GM12874 (cell line): ENCODE data around the gene APOOL.

Experiments used
- CTCF ChIP-seq: IDR thresholded peaks from 2 replicates; pipeline ENCODE4 v1.5.1; 2011; ENCODE audit warnings: low read depth, mild to moderate bottlenecking, control low read depth, low read length, moderate library complexity; ENCODE audit not compliant: insufficient read depth

The APOOL gene

DNA sequence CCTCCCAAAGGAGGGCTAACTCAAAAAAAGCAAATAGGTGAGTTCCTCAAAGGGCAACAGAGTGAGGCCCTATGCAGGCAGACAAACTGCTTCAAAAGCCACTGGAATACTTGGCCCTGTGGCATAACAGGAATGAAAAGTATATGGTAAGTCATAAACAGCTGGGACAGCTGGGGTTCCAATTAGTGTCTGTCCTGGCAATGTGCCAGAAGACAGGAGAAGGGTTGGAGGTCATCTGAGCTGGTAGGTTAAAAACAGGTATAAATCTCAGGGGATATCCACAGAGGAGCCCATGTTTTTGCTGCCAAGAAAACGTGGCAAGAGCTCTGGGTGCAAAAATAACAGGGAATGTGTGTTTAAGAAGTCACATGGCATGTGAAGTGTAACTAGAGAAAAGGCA, 111.6 kb downstream of the APOOL start:
- no peak for TF ChIP-seq CTCF

GRCh38 chrX:85136409-85136808, 132.7 kb downstream of the APOOL start:
- TF ChIP-seq CTCF, result no peak

- TF ChIP-seq CTCF, result no peak
Observed at GRCh38 chrX:85139422-85139821, 135.7 kb downstream of the APOOL start.

- TF ChIP-seq CTCF, result no peak
Observed at GRCh38 chrX:85140964-85141363, 137.3 kb downstream of the APOOL start.
